ENCODE results near the gene HADHB.

GRCh38 chr2:26216587-26216986, 28.2 kb upstream of the HADHB start:
- TF ChIP-seq CTCF (IDR thresholded peaks at IDR 0.05) = no peak
- no peak for TF ChIP-seq POLR2AphosphoS5 (IDR thresholded peaks at IDR 0.05)
- TF ChIP-seq POLR2A (IDR thresholded peaks at IDR 0.05) = no peak
- no peak for TF ChIP-seq EP300 (IDR thresholded peaks at IDR 0.05)
